Measurements from ENCODE around the gene OR2M3.
"Not testable (repeated sequence)": the region's sequence is repeated elsewhere in the genome, so short reads cannot be mapped to it uniquely, and the experiment has no call there.

Gene OR2M3

GRCh38 chr1:248239478-248239877 lies 42.4 kb downstream of the OR2M3 start:
- H3K4me1 Mint-ChIP-seq (ENCODE audit: low read depth) = peaks cover 2% of the 10 kb centered on the region
- no peak overlapping the region for H3K27ac Mint-ChIP-seq
- H3K27me3 Mint-ChIP-seq = peaks cover 10% of the 10 kb centered on the region
- H3K4me3 Mint-ChIP-seq = no peak overlapping the region
- no peaks in the 10 kb centered on the region for H3K9me3 Mint-ChIP-seq (ENCODE audit: low read depth)
- H3K36me3 Mint-ChIP-seq = no peaks in the 10 kb centered on the region

- H3K4me3 Mint-ChIP-seq = no peak overlapping the region
- H3K27me3 Mint-ChIP-seq = peaks cover 16% of the 10 kb centered on the region
- no peaks in the 10 kb centered on the region for H3K36me3 Mint-ChIP-seq
- H3K4me1 Mint-ChIP-seq (ENCODE audit: low read depth) = peaks cover 2% of the 10 kb centered on the region
- H3K9me3 Mint-ChIP-seq (ENCODE audit: low read depth) = no peaks in the 10 kb centered on the region
- no peak overlapping the region for H3K27ac Mint-ChIP-seq
Measured at GRCh38 chr1:248243204-248243603, 46.1 kb downstream of the OR2M3 start.

- not testable (repeated sequence) for H3K36me3 Mint-ChIP-seq; H3K4me1 Mint-ChIP-seq (ENCODE audit: low read depth)
- H3K9me3 Mint-ChIP-seq (ENCODE audit: low read depth) = peaks cover 14% of the 10 kb centered on the region
Measured at GRCh38 chr1:248259309-248259708, 62.2 kb downstream of the OR2M3 start.

More at GRCh38 chr1:248259309-248259708, 62.2 kb downstream of the OR2M3 start:
- not testable (repeated sequence) for H3K27me3 Mint-ChIP-seq, H3K27ac Mint-ChIP-seq, H3K4me3 Mint-ChIP-seq

Data from activated naive CD8-positive, alpha-beta T cell (primary cell).